Testis (tissue), 5 donors: ENCODE measurements around the gene ARHGAP22. TPM values are rescaled to one million over a fixed set of nuclear protein-coding genes. Genes with fewer than 3 reads are reported as not detected.

Experiments
- DNase-seq: peaks from one replicate; pipeline ENCODE4 v3.0.0-alpha.2; 2019
- H3K27ac ChIP-seq, 2 donors: fragments of 200-600 bp; sonication (generic); one replicate each; pipeline ENCODE4 v1.5.1; 2019
- H3K27me3 ChIP-seq: fragments of 200-600 bp; sonication (generic); one replicate; pipeline ENCODE4 v1.5.1; 2019
- H3K36me3 ChIP-seq: fragments of 200-600 bp; sonication (generic); one replicate; pipeline ENCODE4 v1.5.1; 2017; ENCODE audit warnings: low read depth; ENCODE audit errors: missing control alignments
- H3K4me1 ChIP-seq: fragments of 200-600 bp; sonication (generic); one replicate; pipeline ENCODE4 v1.5.1; 2019
- H3K4me3 ChIP-seq, 2 donors: fragments of 200-600 bp; sonication (generic); one replicate each; pipeline ENCODE4 v1.5.1; 2017 to 2019
- H3K9me3 ChIP-seq: fragments of 200-600 bp; sonication (generic); one replicate; pipeline ENCODE4 v1.5.1; 2017
- POLR2A ChIP-seq: fragments of 450-650 bp; IDR thresholded peaks from one replicate; pipeline ENCODE4 v1.6.1; 2017; ENCODE audit warnings: antibody characterized with exemption, mild to moderate bottlenecking, moderate library complexity
- WGBS, 2 donors: methylation state at CpG; one replicate each; pipeline ENCODE4 v1.1.5; 2018; 5-methylcytosine and 5-hydroxymethylcytosine counted together
- intact Hi-C: fragments of 100-400 bp; cut with DNase I; formaldehyde crosslinking; loops from one replicate; pipeline ENCODE4 v1.15.1; 2023; ENCODE audit warnings: low total_unique reads
- long read RNA-seq, 2 donors: transcript quantifications; one replicate each; lab custom pipeline, GENCODE V29; 2026
- polyA plus RNA-seq: library from polyadenylated mRNA; stranded (reverse); fragments of 350-450 nt; fragmentation: Illumina TruSeq; extraction: RNeasy Lipid Tissue Mini Kit (QIAGEN cat#74804); gene quantifications from one replicate; pipeline ENCODE4 v1.2.3, GENCODE V29; 2014; ENCODE audit warnings: low read depth, low replicate concordance; ENCODE audit not compliant: insufficient read depth
- total RNA-seq, 2 donors: library from RNA; depleted of rRNA; stranded (reverse); fragments of >200 nt; gene quantifications; one replicate each; pipeline ENCODE4 v1.2.3, GENCODE V29; 2016
- TF ChIP-seq, protein P1 (sequence below), 3 experiments: fragments of 450-650 bp in 2 of 3; fragments of 200-600 bp in 1 of 3; sonication (generic) in 1 of 3; IDR thresholded peaks; one replicate each; pipeline ENCODE4 v1.5.1; 2016 to 2019; ENCODE audit warnings: antibody characterized with exemption in 3 of 3, mild to moderate bottlenecking in 2 of 3, moderate library complexity in 1 of 3

ARHGAP22 gene, protein sequence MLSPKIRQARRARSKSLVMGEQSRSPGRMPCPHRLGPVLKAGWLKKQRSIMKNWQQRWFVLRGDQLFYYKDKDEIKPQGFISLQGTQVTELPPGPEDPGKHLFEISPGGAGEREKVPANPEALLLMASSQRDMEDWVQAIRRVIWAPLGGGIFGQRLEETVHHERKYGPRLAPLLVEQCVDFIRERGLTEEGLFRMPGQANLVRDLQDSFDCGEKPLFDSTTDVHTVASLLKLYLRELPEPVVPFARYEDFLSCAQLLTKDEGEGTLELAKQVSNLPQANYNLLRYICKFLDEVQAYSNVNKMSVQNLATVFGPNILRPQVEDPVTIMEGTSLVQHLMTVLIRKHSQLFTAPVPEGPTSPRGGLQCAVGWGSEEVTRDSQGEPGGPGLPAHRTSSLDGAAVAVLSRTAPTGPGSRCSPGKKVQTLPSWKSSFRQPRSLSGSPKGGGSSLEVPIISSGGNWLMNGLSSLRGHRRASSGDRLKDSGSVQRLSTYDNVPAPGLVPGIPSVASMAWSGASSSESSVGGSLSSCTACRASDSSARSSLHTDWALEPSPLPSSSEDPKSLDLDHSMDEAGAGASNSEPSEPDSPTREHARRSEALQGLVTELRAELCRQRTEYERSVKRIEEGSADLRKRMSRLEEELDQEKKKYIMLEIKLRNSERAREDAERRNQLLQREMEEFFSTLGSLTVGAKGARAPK
- total RNA-seq: 10 to 100 TPM in 1 of 2 donors, 1 to 10 TPM in 1; 6.2 to 11.9 TPM
- 8.8 TPM for polyA plus RNA-seq
- long read RNA-seq, donor 1: 0 reads
- long read RNA-seq, donor 2, partial matches to known transcripts: 0 of 1 reads
- long read RNA-seq, donor 2, other reads (novel, unspliced or antisense): 0 of 1 reads

- no peak within 1 kb of the TSS for H3K27ac ChIP-seq
- 1% methylated on average over 26 to 30 of the region's 30 CpGs for WGBS, 2 donors
- intact Hi-C loops: no loop called here
These were observed at the start of gene ARHGAP22 for GRCh38 chr10:48604991-48605508. Gene ARHGAP22 (minus strand): TSS chr10:48605073. CDS start chr10:48604796, 277 bp downstream.

DNA sequence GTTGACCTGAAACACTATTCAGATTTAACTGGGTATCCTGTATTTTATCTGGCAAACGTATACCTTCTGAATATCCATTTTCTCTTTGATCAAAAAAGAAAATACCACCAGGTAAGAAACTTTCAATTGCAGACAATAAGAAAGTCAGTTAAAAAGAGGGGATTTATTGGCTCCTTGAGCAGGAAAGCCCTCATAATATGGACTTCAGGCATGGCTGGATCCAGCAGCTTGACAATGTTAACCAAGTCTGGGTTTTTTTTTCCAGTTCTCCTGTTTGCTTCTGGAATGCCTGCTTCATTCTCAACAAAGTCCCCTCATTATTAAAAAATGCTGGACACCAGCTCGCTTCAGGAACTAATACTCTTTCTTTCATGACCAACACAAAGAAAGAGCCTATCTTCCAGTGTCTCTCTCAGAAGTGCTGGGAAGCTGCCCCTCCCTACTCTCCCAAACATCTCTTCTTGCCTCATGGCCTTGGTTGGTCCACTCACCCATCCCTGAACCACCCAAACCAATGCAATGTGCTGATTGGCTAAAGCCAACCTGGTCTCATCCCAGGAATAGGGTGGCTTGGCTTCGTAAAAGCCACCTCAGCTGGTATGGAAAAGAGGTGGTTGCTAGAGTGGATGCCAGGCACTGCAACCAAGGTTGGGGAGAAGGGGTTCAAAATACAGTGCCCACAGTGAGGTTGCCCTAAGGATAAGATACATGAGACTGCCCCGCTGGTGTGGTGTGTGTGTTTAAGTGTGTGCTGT lies 49.2 kb upstream of the ARHGAP22 start:
- 92 to 97% methylated on average over 4 of the region's 4 CpGs for WGBS, 2 donors
- Histone ChIP-seq H3K27me3 (no peaks in the 10 kb centered on the region), H3K27ac (no peak overlapping the region), H3K4me3 (no peak overlapping the region), H3K36me3 (no peaks in the 10 kb centered on the region), H3K4me1 (peaks cover 8% of the 10 kb centered on the region), H3K9me3 (no peaks in the 10 kb centered on the region)
- no peak for TF ChIP-seq POLR2A
- TF ChIP-seq, protein P1, sequence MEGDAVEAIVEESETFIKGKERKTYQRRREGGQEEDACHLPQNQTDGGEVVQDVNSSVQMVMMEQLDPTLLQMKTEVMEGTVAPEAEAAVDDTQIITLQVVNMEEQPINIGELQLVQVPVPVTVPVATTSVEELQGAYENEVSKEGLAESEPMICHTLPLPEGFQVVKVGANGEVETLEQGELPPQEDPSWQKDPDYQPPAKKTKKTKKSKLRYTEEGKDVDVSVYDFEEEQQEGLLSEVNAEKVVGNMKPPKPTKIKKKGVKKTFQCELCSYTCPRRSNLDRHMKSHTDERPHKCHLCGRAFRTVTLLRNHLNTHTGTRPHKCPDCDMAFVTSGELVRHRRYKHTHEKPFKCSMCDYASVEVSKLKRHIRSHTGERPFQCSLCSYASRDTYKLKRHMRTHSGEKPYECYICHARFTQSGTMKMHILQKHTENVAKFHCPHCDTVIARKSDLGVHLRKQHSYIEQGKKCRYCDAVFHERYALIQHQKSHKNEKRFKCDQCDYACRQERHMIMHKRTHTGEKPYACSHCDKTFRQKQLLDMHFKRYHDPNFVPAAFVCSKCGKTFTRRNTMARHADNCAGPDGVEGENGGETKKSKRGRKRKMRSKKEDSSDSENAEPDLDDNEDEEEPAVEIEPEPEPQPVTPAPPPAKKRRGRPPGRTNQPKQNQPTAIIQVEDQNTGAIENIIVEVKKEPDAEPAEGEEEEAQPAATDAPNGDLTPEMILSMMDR (IDR thresholded peaks at IDR 0.05): no peak
- intact Hi-C loops: no loop called here
- no peak for DNase-seq

More at GRCh38 chr10:48604991-48605508, at the start of gene ARHGAP22:
- Histone ChIP-seq H3K4me1 (no peaks in the 10 kb centered on the region), H3K4me3 (peak within 1 kb of the TSS; percentile 49 to 56), H3K9me3 (no peaks in the 10 kb centered on the region), H3K36me3 (no peaks in the 10 kb centered on the region), H3K27me3 (no peaks in the 10 kb centered on the region)
- TF ChIP-seq, protein P1 (IDR thresholded peaks at IDR 0.05): no peak
- no peak for TF ChIP-seq POLR2A
- peak; percentile 48 for DNase-seq

DNA sequence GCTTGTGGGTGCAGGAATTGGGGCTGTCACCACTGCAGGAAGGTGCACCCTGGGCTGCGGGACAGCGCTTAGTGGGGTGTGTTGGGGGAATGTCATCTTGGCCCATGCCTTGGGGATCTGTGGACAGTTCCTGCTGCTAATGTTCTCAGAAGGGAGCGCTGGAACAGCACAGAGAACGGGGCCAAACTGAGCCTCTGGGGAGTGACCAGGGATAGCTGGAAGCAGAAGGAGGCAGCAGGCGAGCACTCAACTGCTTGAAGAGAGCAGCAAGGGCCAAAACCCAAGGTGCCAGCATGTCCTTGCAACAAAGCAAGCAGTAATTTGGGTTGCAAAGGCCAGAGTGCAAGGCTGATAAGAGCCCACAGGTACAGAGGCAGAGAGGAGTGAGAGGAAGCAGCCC lies 48.5 kb upstream of the ARHGAP22 start:
- no peak for DNase-seq
- intact Hi-C loops: no loop called here
- 90 to 93% methylated on average over 5 of the region's 5 CpGs for WGBS, 2 donors
- TF ChIP-seq, protein P1 (IDR thresholded peaks at IDR 0.05): no peak
- no peak for TF ChIP-seq POLR2A
- Histone ChIP-seq H3K9me3 (no peaks in the 10 kb centered on the region), H3K27me3 (no peaks in the 10 kb centered on the region), H3K4me1 (peaks cover 8% of the 10 kb centered on the region), H3K36me3 (no peaks in the 10 kb centered on the region), H3K27ac (no peak overlapping the region), H3K4me3 (no peak overlapping the region)

DNA sequence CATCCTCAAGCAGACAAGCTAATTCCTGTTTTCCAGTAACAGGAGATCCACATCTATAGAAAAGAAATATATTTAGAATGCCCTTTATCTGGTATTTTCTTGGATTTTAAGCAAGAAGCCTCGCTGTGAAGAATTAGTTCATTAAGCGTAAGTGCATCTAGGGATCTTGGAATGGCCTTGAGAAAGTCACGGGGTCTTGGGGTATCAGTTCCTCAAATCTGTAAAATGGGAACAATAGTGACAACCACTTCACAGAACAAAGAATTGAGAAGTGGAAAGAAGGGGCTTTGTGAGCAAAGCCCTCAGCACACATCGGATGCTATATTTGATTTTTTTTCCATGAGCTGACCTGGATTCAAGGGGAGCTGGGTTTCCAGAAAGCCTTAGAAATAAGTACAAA lies 47.5 kb upstream of the ARHGAP22 start:
- 75 to 79% methylated on average over 4 of the region's 4 CpGs for WGBS, 2 donors
- no peak for DNase-seq
- Histone ChIP-seq H3K4me1 (peaks cover 8% of the 10 kb centered on the region), H3K4me3 (no peak overlapping the region), H3K9me3 (no peaks in the 10 kb centered on the region), H3K27me3 (no peaks in the 10 kb centered on the region), H3K36me3 (no peaks in the 10 kb centered on the region), H3K27ac (no peak overlapping the region)
- TF ChIP-seq, protein P1 (IDR thresholded peaks at IDR 0.05): no peak
- no peak for TF ChIP-seq POLR2A
- intact Hi-C loops: no loop called here
